Body of pancreas (tissue), 4 donors: Measurements from ENCODE around the gene PDE11A.

Experiments used
- CTCF ChIP-seq, 7 experiments: fragments of 450-650 bp in 4 of 7; fragments of 200-600 bp in 3 of 7; sonication (generic) in 3 of 7; IDR thresholded peaks; one replicate each; pipeline ENCODE4 v1.5.1; 2016 to 2019; ENCODE audit warnings: antibody characterized with exemption in 7 of 7
- POLR2A ChIP-seq, 3 donors: fragments of 450-650 bp; IDR thresholded peaks; one replicate each; pipeline ENCODE4 v1.6.1; 2016; ENCODE audit warnings: antibody characterized with exemption in 3 of 3, mild to moderate bottlenecking in 2 of 3

- TF ChIP-seq CTCF (IDR thresholded peaks at IDR 0.05) (no peak), POLR2A (IDR thresholded peaks at IDR 0.05) (no peak)
Observed at GRCh38 chr2:178105566-178105965, 33.0 kb upstream of the PDE11A start.
